ENCODE measurements around the gene ELMO2. TPM values are rescaled to one million over a fixed set of nuclear protein-coding genes. Genes with fewer than 3 reads are reported as not detected.

The ELMO2 gene
- polyA plus RNA-seq, 6 donors from 2014 or later = 14.5 to 25.9 (median 21.1) TPM

DNA sequence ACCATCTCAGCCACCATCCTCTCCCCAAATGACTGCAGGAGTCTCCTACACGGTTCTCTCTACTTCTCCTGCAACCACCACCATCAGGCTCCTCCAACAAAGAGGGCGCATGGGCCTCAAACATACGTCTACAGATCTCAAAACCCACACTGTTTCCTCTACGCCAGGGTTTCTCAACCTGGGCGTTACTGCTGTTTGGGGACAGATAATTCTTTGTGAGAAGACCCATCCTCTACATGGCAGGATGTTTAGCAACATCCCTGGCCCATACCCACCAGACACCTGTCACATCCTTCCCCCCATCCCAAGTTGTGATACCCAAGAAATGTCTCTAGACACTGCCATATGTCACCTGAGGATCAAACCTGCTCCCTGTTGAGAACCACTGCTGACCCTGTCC is 45.0 kb downstream of the ELMO2 start:
- H3K27ac Mint-ChIP-seq = peak overlapping the region in 4 of 6 donors; percentile 1 to 99 (median 66)
- peak overlapping the region in 3 of 8 donors; percentile 39 to 72 (median 50) for H3K4me3 Mint-ChIP-seq
- H3K4me1 Mint-ChIP-seq = peaks cover 54 to 67% (median 56%) of the 10 kb centered on the region in 3 donors
- H3K9me3 Mint-ChIP-seq = no peaks in the 10 kb centered on the region
- DNase-seq = no peak
- H3K36me3 Mint-ChIP-seq = peaks cover 0 to 10% of the 10 kb centered on the region in 2 donors
- no peak for ATAC-seq (ENCODE audit: low read depth in 2 of 2)
- H3K27me3 Mint-ChIP-seq = no peaks in the 10 kb centered on the region

DNA sequence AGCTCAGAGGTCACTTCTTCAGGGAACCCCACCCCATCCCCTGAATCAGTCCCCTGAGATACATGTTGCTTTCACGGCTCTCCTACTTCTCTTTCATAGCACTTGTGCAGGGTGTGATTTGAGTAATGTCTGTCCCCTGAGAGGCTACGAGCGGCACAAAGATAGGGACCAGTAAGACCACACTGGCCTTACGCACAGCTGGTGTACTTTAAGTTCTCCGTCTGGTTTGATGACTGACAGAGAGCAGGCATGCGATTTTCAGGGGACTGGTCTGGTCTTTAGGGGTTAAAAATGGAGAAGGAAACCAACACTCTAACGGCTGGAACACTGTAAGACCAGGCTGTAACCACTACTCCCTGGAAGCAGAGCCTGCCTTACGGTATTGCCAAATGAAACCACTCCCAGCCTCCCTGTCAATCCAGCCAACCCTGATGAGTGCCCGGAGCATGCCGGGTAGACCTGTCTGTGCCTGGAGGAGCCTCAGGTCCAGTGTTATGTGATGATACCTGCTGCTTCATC is 47.1 kb downstream of the ELMO2 start:
- Mint-ChIP-seq H3K4me3 (peak overlapping the region in 4 of 8 donors; percentile 21 to 59 (median 38)), H3K27ac (peak overlapping the region in 5 of 6 donors; percentile 75 to 90 (median 87)), H3K27me3 (no peaks in the 10 kb centered on the region), H3K36me3 (peaks cover 0 to 10% of the 10 kb centered on the region in 2 donors), H3K9me3 (no peaks in the 10 kb centered on the region), H3K4me1 (peaks cover 63 to 74% (median 64%) of the 10 kb centered on the region in 3 donors)
- ATAC-seq (ENCODE audit: low read depth in 2 of 2) (peak in 1 of 2 donors; percentile 6), DNase-seq (no peak)

DNA sequence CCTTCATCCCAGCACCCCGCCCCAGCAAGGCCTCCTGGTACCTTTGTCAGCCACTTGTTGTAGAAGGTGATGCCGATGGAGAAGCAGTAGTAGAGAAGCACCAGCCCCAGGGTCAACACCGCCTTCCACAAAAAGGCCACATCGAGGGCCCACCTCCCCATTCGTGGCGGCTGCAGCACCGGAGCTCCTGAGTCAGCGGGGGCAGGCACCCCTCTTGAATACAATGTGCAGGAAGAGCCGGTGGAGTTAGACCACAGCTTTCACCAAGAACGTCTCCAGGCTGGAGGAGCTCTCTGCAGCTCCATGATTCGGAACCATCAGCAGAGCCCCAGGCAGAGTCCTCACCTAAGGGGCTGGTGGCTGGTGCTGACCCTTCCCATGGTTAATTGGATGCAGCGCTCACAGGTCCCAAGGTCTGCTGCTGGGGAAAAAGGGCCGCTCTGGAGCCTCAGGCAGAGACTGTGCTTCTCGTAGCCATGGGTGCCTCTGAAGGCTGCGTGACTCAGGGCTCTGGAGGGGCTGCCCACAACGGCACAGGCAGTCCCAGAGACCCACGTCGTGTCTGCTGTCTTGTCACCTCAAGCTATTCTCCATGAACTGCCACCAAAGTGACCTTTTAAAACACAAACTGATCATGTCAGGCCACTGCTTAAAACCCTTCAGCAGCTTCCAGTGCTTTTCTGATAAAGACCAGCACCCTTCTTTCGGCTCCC is 47.9 kb downstream of the ELMO2 start:
- Mint-ChIP-seq H3K4me3 (peak overlapping the region in 2 of 8 donors; percentile 38 to 44), H3K9me3 (no peaks in the 10 kb centered on the region), H3K27me3 (no peaks in the 10 kb centered on the region), H3K36me3 (peaks cover 0 to 15% of the 10 kb centered on the region in 2 donors), H3K27ac (peak overlapping the region in 5 of 6 donors; percentile 57 to 90 (median 80)), H3K4me1 (peaks cover 60 to 69% (median 63%) of the 10 kb centered on the region in 3 donors)
- no peak for ATAC-seq (ENCODE audit: low read depth in 2 of 2)
- DNase-seq = no peak

DNA sequence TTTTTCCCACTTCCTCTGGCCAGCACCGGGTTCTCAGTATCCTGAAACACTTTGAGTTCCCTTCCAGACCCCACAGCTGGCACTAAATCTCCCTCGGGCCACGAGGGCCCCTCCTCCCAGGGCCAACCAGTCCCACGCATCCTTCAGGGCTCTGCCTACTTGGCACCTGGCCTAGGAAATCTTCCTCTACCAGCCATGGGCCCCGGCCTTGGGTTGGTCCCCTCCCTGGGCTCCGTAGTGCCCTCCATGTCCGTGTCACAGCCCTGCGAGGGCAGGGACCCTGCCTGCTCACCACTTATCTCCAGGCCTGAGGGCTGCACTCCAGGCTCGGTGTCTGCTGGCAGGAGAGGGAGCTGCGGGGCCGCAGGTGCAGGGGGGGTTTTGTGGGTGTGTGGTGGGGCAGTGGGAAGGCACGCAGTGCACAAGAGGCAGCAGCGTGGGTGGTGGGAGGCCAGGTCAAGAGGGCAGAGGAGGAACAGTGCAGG is 49.3 kb downstream of the ELMO2 start:
- Mint-ChIP-seq H3K36me3 (peaks cover 0 to 20% of the 10 kb centered on the region in 2 donors), H3K27me3 (no peaks in the 10 kb centered on the region), H3K9me3 (no peaks in the 10 kb centered on the region), H3K4me1 (peaks cover 52 to 55% (median 52%) of the 10 kb centered on the region in 3 donors), H3K4me3 (no peak overlapping the region), H3K27ac (peak overlapping the region in 5 of 6 donors; percentile 62 to 95 (median 86))
- ATAC-seq (ENCODE audit: low read depth in 2 of 2) = peak in 1 of 2 donors; percentile 20
- DNase-seq = no peak

DNA sequence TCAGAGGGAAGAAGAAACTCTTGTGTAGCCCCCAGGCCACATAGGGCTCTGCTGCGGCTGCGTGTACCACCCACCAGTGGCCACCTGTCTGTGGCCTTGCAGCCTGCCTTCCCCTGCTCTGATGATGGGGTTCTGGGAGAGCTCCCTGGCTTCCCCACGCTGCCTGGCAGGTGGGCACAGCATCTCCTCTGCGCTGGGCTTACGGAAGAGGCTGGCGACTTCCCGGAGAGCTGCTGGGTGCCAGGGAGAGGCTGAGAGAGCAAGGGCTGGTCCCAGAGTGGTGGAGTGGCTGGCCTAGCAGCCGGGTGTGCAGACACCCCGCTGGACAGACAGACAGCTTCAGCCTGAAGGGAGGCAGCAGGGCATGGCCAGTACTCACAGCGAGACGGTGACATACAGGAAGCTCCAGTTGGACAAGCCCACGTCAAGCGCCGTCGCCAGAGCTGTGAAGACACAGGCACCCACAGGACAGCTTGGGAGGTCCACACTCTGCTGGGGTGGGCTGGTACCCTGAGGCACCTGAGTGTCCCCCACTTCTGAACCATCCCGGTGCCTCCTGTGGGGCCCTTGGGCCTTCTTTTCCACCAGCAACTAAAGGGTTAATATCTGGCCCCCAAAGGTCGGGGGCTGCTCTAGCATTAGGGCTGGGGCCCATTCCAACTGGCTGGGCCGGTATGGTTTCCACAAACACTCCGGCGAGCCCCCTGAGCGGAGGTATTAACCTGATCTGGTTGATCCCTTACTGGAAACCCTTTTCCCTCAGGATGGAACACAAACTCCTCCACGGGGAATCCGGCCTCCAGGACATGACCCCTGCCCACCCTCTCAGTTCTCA is 50.0 kb downstream of the ELMO2 start:
- Mint-ChIP-seq H3K27ac (peak overlapping the region in 3 of 6 donors; percentile 14 to 90 (median 90)), H3K4me3 (no peak overlapping the region), H3K9me3 (no peaks in the 10 kb centered on the region), H3K27me3 (no peaks in the 10 kb centered on the region), H3K4me1 (peaks cover 45 to 49% (median 46%) of the 10 kb centered on the region in 3 donors), H3K36me3 (peaks cover 0 to 15% of the 10 kb centered on the region in 2 donors)
- ATAC-seq (ENCODE audit: low read depth in 2 of 2) (no peak), DNase-seq (no peak)

DNA sequence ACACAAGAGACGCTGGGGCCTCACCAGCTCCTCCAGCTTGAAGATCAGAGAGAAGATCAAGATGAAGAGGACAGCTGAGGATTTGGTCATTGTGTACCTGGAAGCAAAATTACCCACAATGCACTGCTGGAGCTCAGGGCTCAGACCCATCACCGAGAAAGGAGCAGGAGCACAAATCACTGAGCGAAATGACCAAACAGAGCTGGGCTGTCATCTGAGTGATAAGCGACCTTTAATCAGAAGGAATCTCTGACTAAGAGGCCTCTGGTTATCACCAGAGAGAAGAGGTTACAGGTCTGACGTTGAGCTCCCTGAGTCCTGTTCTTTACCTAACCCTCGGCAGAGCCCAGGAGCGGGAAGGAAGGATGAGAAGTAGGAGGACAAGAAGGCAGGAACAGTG is 50.6 kb downstream of the ELMO2 start:
- DNase-seq (no peak), ATAC-seq (ENCODE audit: low read depth in 2 of 2) (no peak)
- peak overlapping the region; percentile 57 to 90 (median 78) for H3K27ac Mint-ChIP-seq
- H3K4me1 Mint-ChIP-seq = peaks cover 39 to 49% (median 40%) of the 10 kb centered on the region in 3 donors
- no peaks in the 10 kb centered on the region for H3K27me3 Mint-ChIP-seq
- no peaks in the 10 kb centered on the region for H3K9me3 Mint-ChIP-seq
- peak overlapping the region in 1 of 8 donors; percentile 52 for H3K4me3 Mint-ChIP-seq
- peaks cover 0 to 16% of the 10 kb centered on the region in 2 donors for H3K36me3 Mint-ChIP-seq

DNA sequence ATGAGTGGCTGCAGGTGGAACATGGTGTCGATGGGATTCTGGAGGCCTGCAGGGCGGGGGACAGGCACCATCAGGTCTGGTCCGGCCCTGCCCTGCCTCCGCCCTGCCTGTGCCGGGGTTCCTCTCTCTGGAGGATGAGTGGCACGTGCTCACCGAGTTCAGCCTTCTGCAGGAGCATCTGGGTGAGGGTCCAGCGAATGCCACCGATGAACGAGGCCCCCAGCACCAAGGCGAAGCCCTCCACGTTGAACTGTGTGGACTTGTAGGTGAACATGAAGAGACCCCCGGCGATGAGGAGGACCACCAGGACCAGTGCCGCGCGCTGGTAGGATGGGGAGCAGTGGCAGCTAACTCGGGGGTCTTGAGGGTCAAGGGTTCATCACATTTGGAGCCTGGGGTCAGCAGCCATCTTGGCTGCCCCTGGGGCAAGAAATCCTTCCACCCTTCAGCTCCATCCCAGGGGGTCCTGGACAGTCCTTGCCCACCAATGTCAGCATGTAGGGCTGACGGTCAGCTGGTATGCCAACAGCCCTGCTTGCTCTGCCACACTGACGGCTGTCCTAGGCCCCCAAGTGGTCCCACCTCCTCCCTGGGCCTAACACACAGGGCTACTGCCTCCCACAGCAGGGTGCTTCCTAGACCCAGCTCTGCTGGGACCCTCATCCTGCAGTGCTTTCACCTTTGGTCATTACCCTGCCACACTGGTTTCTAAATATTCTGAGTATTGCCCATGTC is 51.3 kb downstream of the ELMO2 start:
- H3K27me3 Mint-ChIP-seq = no peaks in the 10 kb centered on the region

DNA sequence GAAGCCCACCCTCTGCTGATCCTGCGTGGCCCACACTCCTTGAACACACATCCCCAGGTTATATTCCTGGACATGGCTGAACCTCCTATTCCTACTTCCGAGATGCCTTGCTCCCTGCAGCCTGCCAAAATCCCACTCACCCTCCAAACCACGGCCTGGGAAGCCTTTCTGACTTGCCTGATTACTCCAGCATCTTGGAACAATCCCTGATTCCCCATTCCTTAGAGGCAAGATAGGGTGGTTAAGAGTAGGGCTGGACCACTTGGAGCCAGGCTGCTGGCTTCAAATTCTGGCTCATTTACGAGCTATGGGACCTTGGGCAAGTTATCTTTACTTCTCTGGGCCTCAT is 52.2 kb downstream of the ELMO2 start:
- DNase-seq (no peak), ATAC-seq (ENCODE audit: low read depth in 2 of 2) (no peak)
- H3K9me3 Mint-ChIP-seq = no peaks in the 10 kb centered on the region
- H3K4me3 Mint-ChIP-seq = no peak overlapping the region
- peak overlapping the region in 1 of 6 donors; percentile 63 for H3K27ac Mint-ChIP-seq
- H3K4me1 Mint-ChIP-seq = peaks cover 30 to 43% (median 33%) of the 10 kb centered on the region in 3 donors
- no peaks in the 10 kb centered on the region for H3K27me3 Mint-ChIP-seq
- H3K36me3 Mint-ChIP-seq = peaks cover 0 to 16% of the 10 kb centered on the region in 2 donors

More for the DNA sequence above, 51.3 kb downstream of the ELMO2 start:
- H3K27ac Mint-ChIP-seq = peak overlapping the region in 3 of 6 donors; percentile 57 to 88 (median 59)
- no peaks in the 10 kb centered on the region for H3K9me3 Mint-ChIP-seq
- peaks cover 38 to 52% (median 39%) of the 10 kb centered on the region in 3 donors for H3K4me1 Mint-ChIP-seq
- peaks cover 0 to 16% of the 10 kb centered on the region in 2 donors for H3K36me3 Mint-ChIP-seq
- DNase-seq = no peak
- no peak for ATAC-seq (ENCODE audit: low read depth in 2 of 2)
- peak overlapping the region in 1 of 8 donors; percentile 52 for H3K4me3 Mint-ChIP-seq

DNA sequence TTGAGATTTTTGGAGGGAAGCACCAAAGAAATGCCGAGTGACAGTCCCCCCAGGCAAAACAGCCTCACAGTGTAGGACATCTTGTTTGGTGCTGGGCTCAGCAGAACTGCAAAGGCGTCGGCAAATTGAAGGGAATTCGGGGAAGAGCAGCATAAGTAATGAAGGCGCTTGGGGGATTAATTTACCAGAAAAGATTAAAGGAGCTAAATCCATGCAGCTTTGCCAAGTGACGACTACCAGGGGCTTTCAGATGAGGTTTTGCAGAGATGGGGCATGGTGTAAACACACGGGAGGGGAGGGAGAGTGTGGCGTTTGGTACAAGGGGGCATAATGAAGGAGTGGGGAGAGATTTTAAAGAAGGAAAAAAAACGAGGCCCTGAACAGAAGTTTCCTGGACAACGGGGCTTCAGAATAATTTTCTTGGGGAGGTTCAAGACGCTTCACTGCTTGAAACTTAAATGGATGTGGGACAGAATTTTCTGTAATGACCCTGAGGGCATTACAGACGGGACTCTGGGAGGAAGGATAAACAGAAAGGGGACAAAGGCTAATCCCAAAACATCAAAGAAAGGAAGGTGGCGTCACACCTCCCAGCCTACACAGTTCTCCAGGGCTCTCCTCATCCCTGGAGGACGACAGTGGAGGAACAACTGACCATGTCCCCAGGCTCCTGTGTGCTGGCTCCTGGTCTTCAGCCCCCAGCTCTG is 52.8 kb downstream of the ELMO2 start:
- H3K36me3 Mint-ChIP-seq = peaks cover 0 to 16% of the 10 kb centered on the region in 2 donors
- ATAC-seq (ENCODE audit: low read depth in 2 of 2) (no peak), DNase-seq (no peak)
- no peaks in the 10 kb centered on the region for H3K27me3 Mint-ChIP-seq
- H3K27ac Mint-ChIP-seq = peak overlapping the region in 1 of 6 donors; percentile 54
- peaks cover 26 to 39% (median 29%) of the 10 kb centered on the region in 3 donors for H3K4me1 Mint-ChIP-seq
- no peaks in the 10 kb centered on the region for H3K9me3 Mint-ChIP-seq
- no peak overlapping the region for H3K4me3 Mint-ChIP-seq

DNA sequence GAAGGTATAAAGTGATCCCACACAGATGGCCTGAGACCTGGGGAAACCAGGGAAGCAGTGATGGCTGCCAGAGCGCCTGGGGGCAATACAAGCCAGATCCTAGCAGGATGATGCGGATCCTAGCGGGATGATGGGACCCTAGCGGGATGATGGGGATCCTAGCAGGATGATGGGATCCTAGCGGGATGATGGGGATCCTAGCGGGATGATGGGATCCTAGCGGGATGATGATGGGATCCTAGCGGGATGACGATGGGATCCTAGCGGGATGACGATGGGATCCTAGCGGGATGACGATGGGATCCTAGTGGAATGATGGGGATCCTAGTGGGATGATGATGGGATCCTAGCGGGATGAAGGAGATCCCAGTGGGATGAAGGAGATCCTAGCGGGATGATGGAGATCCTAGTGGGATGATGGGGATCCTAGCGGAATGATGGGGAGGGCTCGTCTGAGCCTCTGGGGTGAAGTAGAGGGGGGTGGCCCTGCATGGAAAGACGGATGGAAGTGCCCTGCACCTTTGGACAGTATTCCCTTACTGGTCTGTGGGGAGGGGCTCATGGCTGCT is 54.0 kb downstream of the ELMO2 start:
- Mint-ChIP-seq H3K27me3 (no peaks in the 10 kb centered on the region), H3K36me3 (peaks cover 0 to 16% of the 10 kb centered on the region in 2 donors), H3K9me3 (no peaks in the 10 kb centered on the region), H3K27ac (peak overlapping the region in 3 of 6 donors; percentile 42 to 82 (median 52)), H3K4me1 (peaks cover 20 to 36% (median 22%) of the 10 kb centered on the region in 3 donors), H3K4me3 (no peak overlapping the region)
- ATAC-seq (ENCODE audit: low read depth in 2 of 2) (no peak), DNase-seq (no peak)

DNA sequence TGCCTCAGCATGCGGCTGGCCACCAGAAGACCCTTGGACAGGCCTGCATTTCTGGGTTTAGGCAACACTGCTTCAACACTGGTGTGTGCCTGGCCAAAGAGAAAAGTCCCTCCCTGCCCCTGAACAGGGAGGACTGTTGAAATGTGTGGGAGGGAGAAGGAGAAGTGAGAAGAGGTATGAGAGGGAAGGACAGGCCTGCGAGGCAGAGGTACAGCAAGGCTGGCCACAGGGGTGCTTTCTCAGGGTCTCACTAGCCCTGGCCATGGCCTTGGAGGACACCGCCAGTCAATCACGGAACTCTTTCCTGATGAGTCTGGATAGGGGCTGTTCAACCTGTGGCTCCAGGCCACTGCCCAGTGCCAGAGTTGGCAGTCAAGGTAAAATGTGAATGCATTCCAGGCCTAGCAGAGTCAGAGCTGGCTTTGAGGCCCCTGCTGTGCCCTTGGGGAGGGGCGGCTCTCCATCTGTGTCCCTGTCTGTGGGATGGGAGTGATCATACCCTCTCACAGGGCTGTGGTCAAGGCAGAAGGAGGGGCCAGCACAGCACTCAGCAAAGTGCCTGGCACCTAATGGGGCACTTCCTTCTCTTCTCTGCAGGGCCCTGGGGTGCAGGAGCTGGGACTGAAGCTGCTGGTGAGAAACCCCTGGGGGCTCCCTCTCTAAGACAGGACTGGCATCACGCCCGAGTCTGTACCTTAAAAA is 54.9 kb downstream of the ELMO2 start:
- DNase-seq (no peak), ATAC-seq (ENCODE audit: low read depth in 2 of 2) (no peak)
- Mint-ChIP-seq H3K36me3 (peaks cover 0 to 16% of the 10 kb centered on the region in 2 donors), H3K4me1 (peaks cover 13 to 29% (median 19%) of the 10 kb centered on the region in 3 donors), H3K27ac (peak overlapping the region in 2 of 6 donors; percentile 82 to 89), H3K4me3 (peak overlapping the region in 1 of 8 donors; percentile 13), H3K27me3 (no peaks in the 10 kb centered on the region), H3K9me3 (no peaks in the 10 kb centered on the region)

DNA sequence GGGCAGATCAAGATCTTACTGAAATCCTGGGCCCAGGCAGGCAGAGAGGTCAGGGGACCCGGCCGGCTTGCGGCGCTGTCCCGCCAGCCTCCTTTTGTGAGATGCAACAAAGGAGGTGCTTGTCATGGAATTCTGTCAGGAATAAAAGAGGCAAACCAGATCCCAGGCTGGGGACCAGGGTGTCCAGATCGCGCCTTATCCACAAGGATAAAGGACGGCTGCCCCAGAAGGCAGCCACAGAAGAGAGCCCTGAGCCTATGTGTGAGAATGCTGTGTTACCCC is 55.5 kb downstream of the ELMO2 start:
- Mint-ChIP-seq H3K4me3 (no peak overlapping the region), H3K36me3 (peaks cover 0 to 16% of the 10 kb centered on the region in 2 donors), H3K4me1 (peaks cover 11 to 26% (median 18%) of the 10 kb centered on the region in 3 donors), H3K9me3 (no peaks in the 10 kb centered on the region), H3K27ac (peak overlapping the region in 3 of 6 donors; percentile 81 to 89 (median 82)), H3K27me3 (no peaks in the 10 kb centered on the region)
- DNase-seq (no peak), ATAC-seq (ENCODE audit: low read depth in 2 of 2) (no peak)

All from naive B cell (primary cell).